IMR-90 (cell line): ENCODE results near the gene FKBP7. TPM values are rescaled to one million over a fixed set of nuclear protein-coding genes. Genes with fewer than 3 reads are reported as not detected.

ENCODE experiments used
- ATAC-seq: fragments of 200-7000 bp; cut with Tn5 transposase; 2 replicates; pipeline ENCODE4 v1.9.1; 2020; ENCODE audit warnings: low read depth, mild to moderate bottlenecking, moderate library complexity
- BruUV-seq: library from RNA; stranded (reverse); fragments of 400-500 nt; replicated peaks from 2 replicates; lab custom pipeline; 2021; lab: Mats Ljungman, UMichigan
- CTCF ChIA-PET: fragments of 300-600 bp; formaldehyde crosslinking; extraction: SDS; loops from one replicate; lab custom pipeline; 2021; ENCODE audit warnings: antibody characterized with exemption; lab: Yijun Ruan, JAX
- POLR2A ChIA-PET: fragments of 300-600 bp; sonication (Branson Sonifier 250); formaldehyde crosslinking; loops from one replicate; lab custom pipeline; 2022; ENCODE audit warnings: antibody characterized with exemption; ENCODE audit not compliant: unreplicated experiment; lab: Charles Lee
- DNase-seq: peaks from one replicate; pipeline ENCODE4 v3.0.0; 2013
- H2AFZ ChIP-seq: replicated peaks from 2 replicates; pipeline ENCODE3; 2013; ENCODE audit warnings: low read length, mild to moderate bottlenecking; ENCODE audit not compliant: poor library complexity
- H2AK5ac ChIP-seq: 2 replicates; pipeline ENCODE4 v1.6.1; 2013; ENCODE audit warnings: low read depth, low read length, inconsistent platforms
- H2AK9ac ChIP-seq: replicated peaks from 2 replicates; pipeline ENCODE3; 2013; ENCODE audit warnings: mild to moderate bottlenecking, low read depth, low read length, moderate library complexity; ENCODE audit not compliant: poor library complexity
- H2BK120ac ChIP-seq: 2 replicates; pipeline ENCODE4 v1.6.1; 2013; ENCODE audit warnings: low read depth, low read length, inconsistent platforms
- H2BK15ac ChIP-seq: 3 replicates; pipeline ENCODE4 v1.6.1; 2013; ENCODE audit warnings: low read depth, low read length, inconsistent platforms
- H2BK20ac ChIP-seq: 2 replicates; pipeline ENCODE4 v1.6.1; 2013; ENCODE audit warnings: low read depth, mild to moderate bottlenecking, inconsistent platforms, low read length, moderate library complexity
- H2BK5ac ChIP-seq: 2 replicates; pipeline ENCODE4 v1.6.1; 2013; ENCODE audit warnings: mild to moderate bottlenecking, low read depth, low read length, inconsistent platforms; ENCODE audit not compliant: poor library complexity, severe bottlenecking
- H3K14ac ChIP-seq: replicated peaks from 2 replicates; pipeline ENCODE4 v1.6.1; 2013; ENCODE audit warnings: low read depth, low read length, inconsistent platforms
- H3K18ac ChIP-seq: 2 replicates; pipeline ENCODE4 v1.6.1; 2013; ENCODE audit warnings: low read depth, low read length, control low read depth
- H3K23ac ChIP-seq: 2 replicates; pipeline ENCODE4 v1.6.1; 2013; ENCODE audit warnings: low read depth, low read length, inconsistent platforms
- H3K27ac ChIP-seq: 2 replicates; pipeline ENCODE4 v1.5.1; 2013; ENCODE audit warnings: mild to moderate bottlenecking, control low read depth, low read length; ENCODE audit not compliant: insufficient read depth
- H3K27me3 ChIP-seq: 2 replicates; pipeline ENCODE4 v1.6.1; 2013; ENCODE audit warnings: low read length; ENCODE audit not compliant: control insufficient read depth, insufficient read depth
- H3K36me3 ChIP-seq: 2 replicates; pipeline ENCODE4 v1.6.1; 2013; ENCODE audit warnings: low read length, mixed read lengths; ENCODE audit not compliant: control insufficient read depth, insufficient read depth
- H3K4ac ChIP-seq: 2 replicates; pipeline ENCODE4 v1.6.1; 2013; ENCODE audit warnings: low read depth, low read length, inconsistent platforms
- H3K4me1 ChIP-seq: 2 replicates; pipeline ENCODE4 v1.6.1; 2013; ENCODE audit warnings: low read length, mixed read lengths; ENCODE audit not compliant: control insufficient read depth, insufficient read depth
- H3K4me2 ChIP-seq: 2 replicates; pipeline ENCODE4 v1.6.1; 2013; ENCODE audit warnings: low read depth, mild to moderate bottlenecking, control low read depth, low read length, moderate library complexity
- H3K4me3 ChIP-seq: 2 replicates; pipeline ENCODE4 v1.5.1; 2013; ENCODE audit warnings: low read depth, mild to moderate bottlenecking, control low read depth, low read length, moderate library complexity; ENCODE audit not compliant: insufficient read depth
- H3K56ac ChIP-seq: 2 replicates; pipeline ENCODE4 v1.6.1; 2013; ENCODE audit warnings: low read length, inconsistent platforms; ENCODE audit not compliant: insufficient read depth; ENCODE audit errors: extremely low read depth
- H3K79me1 ChIP-seq, 2 experiments: 2 replicates each; pipeline ENCODE4 v1.6.1; 2013; ENCODE audit warnings: low read length in 2 of 2, inconsistent platforms in 1 of 2, low read depth in 1 of 2
- H3K9ac ChIP-seq: 2 replicates; pipeline ENCODE4 v1.6.1; 2013; ENCODE audit warnings: low read depth, low read length, control low read depth
- H3K9me1 ChIP-seq: 2 replicates; pipeline ENCODE4 v1.6.1; 2013; ENCODE audit warnings: low read length, inconsistent platforms; ENCODE audit not compliant: insufficient read depth
- H3K9me3 ChIP-seq: 2 replicates; pipeline ENCODE4 v1.6.1; 2013; ENCODE audit warnings: low read length; ENCODE audit not compliant: control insufficient read depth, insufficient read depth
- H4K20me1 ChIP-seq: 2 replicates; pipeline ENCODE4 v1.6.1; 2013; ENCODE audit warnings: low read length, inconsistent platforms; ENCODE audit not compliant: insufficient read depth
- H4K5ac ChIP-seq: 2 replicates; pipeline ENCODE4 v1.6.1; 2013; ENCODE audit warnings: mild to moderate bottlenecking, low read depth, low read length, control low read depth
- H4K8ac ChIP-seq, 2 experiments: 2 replicates each; pipeline ENCODE4 v1.6.1; 2013; ENCODE audit warnings: low read depth in 2 of 2, low read length in 2 of 2, control low read depth in 1 of 2, inconsistent platforms in 1 of 2
- H4K91ac ChIP-seq: 2 replicates; pipeline ENCODE4 v1.6.1; 2013; ENCODE audit warnings: low read depth, low read length, inconsistent platforms; ENCODE audit not compliant: insufficient read depth
- BHLHE40 ChIP-seq: fragments of 150-350 bp; IDR thresholded peaks from 2 replicates; pipeline ENCODE4 v1.6.1; 2016; ENCODE audit warnings: mild to moderate bottlenecking, low read depth, low read length
- CHD1 ChIP-seq: IDR thresholded peaks from 2 replicates; pipeline ENCODE4 v1.6.1; 2012; ENCODE audit warnings: low read depth, low read length, improper control_type of control experiment
- MAZ ChIP-seq: IDR thresholded peaks from 2 replicates; pipeline ENCODE4 v1.6.1; 2012; ENCODE audit warnings: low read depth, mild to moderate bottlenecking, low read length, improper control_type of control experiment, moderate library complexity, borderline replicate concordance
- POLR2A ChIP-seq: IDR thresholded peaks from 2 replicates; pipeline ENCODE4 v1.6.1; 2012; ENCODE audit warnings: mild to moderate bottlenecking, low read depth, low read length
- RCOR1 ChIP-seq: IDR thresholded peaks from 2 replicates; pipeline ENCODE4 v1.6.1; 2012; ENCODE audit warnings: mild to moderate bottlenecking, low read length, improper control_type of control experiment; ENCODE audit not compliant: insufficient replicate concordance
- WGBS, 2 experiments: methylation state at CpG; one replicate each; pipeline versions ENCODE4 v1.1.5 to v1.1.7; 2013; ENCODE audit warnings: missing lambda C conversion rate in 2 of 2; ENCODE audit not compliant: insufficient read length in 1 of 2; ENCODE audit errors: extremely low coverage in 2 of 2; 5-methylcytosine and 5-hydroxymethylcytosine counted together
- dilution Hi-C: fragments of 300-500 bp; cut with HindIII; formaldehyde crosslinking; loops from one replicate; pipeline ENCODE4 v1.14.3; 2018; ENCODE audit warnings: low sequenced_read_pairs; ENCODE audit not compliant: unreplicated experiment
- in situ Hi-C: fragments of 300-500 bp; cut with MboI; formaldehyde crosslinking; loops from 3 replicates; pipeline ENCODE4 v1.14.3; 2019; ENCODE audit warnings: low sequenced_read_pairs, inconsistent platforms, mixed read lengths
- intact Hi-C: fragments of 100-400 bp; cut with micrococcal nuclease; formaldehyde crosslinking; loops from 2 replicates; pipeline ENCODE4 v1.10.0; 2022
- polyA plus RNA-seq, 3 experiments: library from polyadenylated mRNA; depleted of rRNA; stranded (reverse); fragments of >200 nt; gene quantifications; 2 replicates each; pipeline ENCODE4 v1.2.3, GENCODE V29; 2012; ENCODE audit warnings: low replicate concordance in 1 of 3
- total RNA-seq: library from RNA; depleted of rRNA; stranded (reverse); fragments of >200 nt; gene quantifications from 2 replicates; pipeline ENCODE4 v1.2.3, GENCODE V29; 2012
- TF ChIP-seq, protein P1 (sequence below): fragments of 150-350 bp; IDR thresholded peaks from 2 replicates; pipeline ENCODE4 v1.6.1; 2017; ENCODE audit warnings: mild to moderate bottlenecking, antibody characterized with exemption, low read length, low read depth
- TF ChIP-seq, protein P2 (sequence below): fragments of 150-350 bp; IDR thresholded peaks from 2 replicates; pipeline ENCODE4 v1.6.1; 2016; ENCODE audit warnings: low read depth, mild to moderate bottlenecking, low read length, moderate library complexity, borderline replicate concordance

Gene FKBP7
- total and polyA plus RNA-seq, 2 of the 4 experiments (the other 2 are of a cell fraction): 32.6 to 51.0 TPM

DNA sequence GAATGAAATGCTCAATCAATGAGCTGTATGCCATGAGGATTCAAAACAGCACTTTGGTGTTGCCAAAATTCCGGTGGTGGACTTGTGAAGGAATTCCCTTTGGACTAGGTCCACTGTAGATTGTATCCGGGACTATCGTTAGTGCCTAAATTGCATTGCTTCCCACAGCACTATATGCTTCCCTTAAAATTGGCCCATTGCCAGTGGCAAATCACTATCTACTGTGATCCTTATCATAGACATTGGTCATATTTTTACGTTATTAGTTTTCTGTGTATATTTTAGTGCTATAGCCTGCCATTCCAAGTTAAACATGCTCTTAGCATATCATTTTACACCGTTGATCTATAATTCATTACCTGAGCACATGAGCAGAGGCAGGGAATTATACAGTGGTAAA, 25.5 kb downstream of the FKBP7 start:
- Histone ChIP-seq H3K18ac (no peak overlapping the region), H3K23ac (no peak overlapping the region), H3K4me3 (no peak overlapping the region), H2BK120ac (no peak overlapping the region), H3K27ac (no peak overlapping the region), H2BK20ac (no peak overlapping the region), H3K27me3 (no peaks in the 10 kb centered on the region), H4K91ac (no peak overlapping the region), H3K56ac (no peak overlapping the region), H3K9me1 (0 out of 2 replicates have a peak, but pooled peaks cover 2% of the 10 kb centered on the region), H3K79me1 (peaks cover 21 to 28% of the 10 kb centered on the region in 2 experiments), H2AK9ac (no peak overlapping the region), H2BK5ac (no peak overlapping the region), H3K4ac (no peak overlapping the region), H3K4me2 (no peak overlapping the region), H4K8ac (no peak overlapping the region), H3K14ac (no peak overlapping the region), H3K9me3 (no peaks in the 10 kb centered on the region), H3K36me3 (peaks cover 6% of the 10 kb centered on the region; the same call in 1 of the 2 replicates), H3K9ac (no peak overlapping the region), H2AFZ (no peak overlapping the region), H4K5ac (no peak overlapping the region), H2BK15ac (no peak overlapping the region), H4K20me1 (peaks cover 9% of the 10 kb centered on the region; the same call in 1 of the 2 replicates), H3K4me1 (peaks cover 6% of the 10 kb centered on the region), H2AK5ac (no peak overlapping the region)
- DNase-seq (no peak), ATAC-seq (no peak)
- intact Hi-C loops (no loop called here), in situ Hi-C loops (no loop called here), dilution Hi-C loops (no loop called here)
- ChIA-PET CTCF (interaction anchor here (1.1 kb wide), 1 partner anchor 18 kb away, joined by 3 read pairs; no protein-coding TSS in a partner anchor), POLR2A (no interaction called here)
- BruUV-seq: no TSS peak
- no CpG with 5 or more reads among the region's 5 CpGs for WGBS, 2 experiments
- TF ChIP-seq RCOR1 (no peak), CHD1 (no peak), POLR2A (no peak), MAZ (no peak), BHLHE40 (no peak)
- TF ChIP-seq, protein P1, sequence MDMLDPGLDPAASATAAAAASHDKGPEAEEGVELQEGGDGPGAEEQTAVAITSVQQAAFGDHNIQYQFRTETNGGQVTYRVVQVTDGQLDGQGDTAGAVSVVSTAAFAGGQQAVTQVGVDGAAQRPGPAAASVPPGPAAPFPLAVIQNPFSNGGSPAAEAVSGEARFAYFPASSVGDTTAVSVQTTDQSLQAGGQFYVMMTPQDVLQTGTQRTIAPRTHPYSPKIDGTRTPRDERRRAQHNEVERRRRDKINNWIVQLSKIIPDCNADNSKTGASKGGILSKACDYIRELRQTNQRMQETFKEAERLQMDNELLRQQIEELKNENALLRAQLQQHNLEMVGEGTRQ: no peak
- TF ChIP-seq, protein P2, sequence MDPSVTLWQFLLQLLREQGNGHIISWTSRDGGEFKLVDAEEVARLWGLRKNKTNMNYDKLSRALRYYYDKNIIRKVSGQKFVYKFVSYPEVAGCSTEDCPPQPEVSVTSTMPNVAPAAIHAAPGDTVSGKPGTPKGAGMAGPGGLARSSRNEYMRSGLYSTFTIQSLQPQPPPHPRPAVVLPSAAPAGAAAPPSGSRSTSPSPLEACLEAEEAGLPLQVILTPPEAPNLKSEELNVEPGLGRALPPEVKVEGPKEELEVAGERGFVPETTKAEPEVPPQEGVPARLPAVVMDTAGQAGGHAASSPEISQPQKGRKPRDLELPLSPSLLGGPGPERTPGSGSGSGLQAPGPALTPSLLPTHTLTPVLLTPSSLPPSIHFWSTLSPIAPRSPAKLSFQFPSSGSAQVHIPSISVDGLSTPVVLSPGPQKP: no peak
